Right lobe of liver (tissue), 6 donors: ENCODE data around the gene OSBPL2. TPM values are rescaled to one million over a fixed set of nuclear protein-coding genes. Genes with fewer than 3 reads are reported as not detected.

Experiments
- ATAC-seq, 4 donors: fragments of 200-7000 bp; cut with Tn5 transposase; one replicate each; pipeline ENCODE4 v1.9.1; 2020; ENCODE audit warnings: mild to moderate bottlenecking in 4 of 4, moderate library complexity in 4 of 4
- DNase-seq, 3 donors: peaks; one replicate each; pipeline ENCODE4 v3.0.0-alpha.2; 2020
- H3K27ac ChIP-seq, 3 donors: fragments of 200-600 bp; one replicate each; pipeline ENCODE4 v1.8.0; 2022
- H3K27me3 ChIP-seq, 2 donors: fragments of 200-600 bp; one replicate each; pipeline ENCODE4 v1.8.0; 2022
- H3K36me3 ChIP-seq, 4 donors: fragments of 200-600 bp; sonication (generic) in 1 of 4; one replicate each; pipeline versions ENCODE4 v1.5.1 to v1.8.0; 2017 to 2022; ENCODE audit warnings: control low read depth in 1 of 4
- H3K4me1 ChIP-seq, 4 donors: fragments of 200-600 bp; sonication (generic) in 1 of 4; one replicate each; pipeline versions ENCODE4 v1.5.1 to v1.8.0; 2017 to 2022; ENCODE audit warnings: control low read depth in 1 of 4
- H3K4me3 ChIP-seq, 3 donors: fragments of 200-600 bp; one replicate each; pipeline ENCODE4 v1.8.0; 2022
- H3K9me3 ChIP-seq, 4 donors: fragments of 200-600 bp; sonication (generic) in 1 of 4; one replicate each; pipeline versions ENCODE4 v1.5.1 to v1.8.0; 2017 to 2022; ENCODE audit warnings: control low read depth in 1 of 4
- CTCF ChIP-seq, 4 donors: fragments of 200-600 bp in 3 of 4; fragments of 450-650 bp in 1 of 4; IDR thresholded peaks; one replicate each; pipeline versions ENCODE4 v1.5.1 to v1.8.0; 2016 to 2022; ENCODE audit warnings: antibody characterized with exemption in 4 of 4, mild to moderate bottlenecking in 2 of 4
- POLR2A ChIP-seq: fragments of 450-650 bp; IDR thresholded peaks from one replicate; pipeline ENCODE4 v1.6.1; 2017; ENCODE audit warnings: antibody characterized with exemption, mild to moderate bottlenecking
- WGBS: methylation state at CpG from one replicate; pipeline ENCODE4 v1.1.6; 2018; ENCODE audit warnings: low coverage, low lambda C conversion rate; ENCODE audit not compliant: insufficient coverage; ENCODE audit errors: missing lambda C conversion rate; 5-methylcytosine and 5-hydroxymethylcytosine counted together
- intact Hi-C, 2 donors: fragments of 100-400 bp; cut with DNase I; formaldehyde crosslinking; loops; one replicate each; pipeline versions ENCODE4 v1.11.2 to v1.14.1; 2022
- total RNA-seq, 6 experiments: library from RNA; depleted of rRNA in 2 of 6; stranded (reverse); fragments of >200 nt in 2 of 6; fragmentation: NEBNext Ultra II Directional in 3 of 6; extraction: Animal tissue kit (Norgen Biotek cat#: 25700) in 3 of 6; gene quantifications; one replicate each; pipeline versions ENCODE4 v1.1.0 to v1.2.4, GENCODE V29; 2016 to 2023
- donor health status: DM: no; HTN: yes; CAD: no.
- donor health status: DM: no; HTN: no; CAD: no.
- donor health status: DM: no; HTN: no; CAD: no.
- donor health status: DM: no; HTN: yes; CAD: no.
- donor health status: DM: no; HTN: yes; CAD: no.

OSBPL2 gene
- total RNA-seq, 6 experiments from 2014 or later = 15.6 to 27.8 (median 21.2) TPM

- Histone ChIP-seq H3K36me3 (no peaks in the 10 kb centered on the region), H3K4me1 (peaks cover 0 to 9% (median 0%) of the 10 kb centered on the region in 4 donors), H3K4me3 (no peak overlapping the region), H3K27me3 (peaks cover 0 to 13% of the 10 kb centered on the region in 2 donors), H3K9me3 (no peaks in the 10 kb centered on the region), H3K27ac (no peak overlapping the region)
- ATAC-seq = no peak
- TF ChIP-seq POLR2A (no peak), CTCF (IDR thresholded peaks at IDR 0.05) (no peak)
- 93% methylated on average over 3 of the region's 40 CpGs for WGBS
- DNase-seq = no peak
- intact Hi-C loops = no loop called here
Observed at GRCh38 chr20:62215991-62216635, 22.2 kb upstream of the OSBPL2 start.

DNA sequence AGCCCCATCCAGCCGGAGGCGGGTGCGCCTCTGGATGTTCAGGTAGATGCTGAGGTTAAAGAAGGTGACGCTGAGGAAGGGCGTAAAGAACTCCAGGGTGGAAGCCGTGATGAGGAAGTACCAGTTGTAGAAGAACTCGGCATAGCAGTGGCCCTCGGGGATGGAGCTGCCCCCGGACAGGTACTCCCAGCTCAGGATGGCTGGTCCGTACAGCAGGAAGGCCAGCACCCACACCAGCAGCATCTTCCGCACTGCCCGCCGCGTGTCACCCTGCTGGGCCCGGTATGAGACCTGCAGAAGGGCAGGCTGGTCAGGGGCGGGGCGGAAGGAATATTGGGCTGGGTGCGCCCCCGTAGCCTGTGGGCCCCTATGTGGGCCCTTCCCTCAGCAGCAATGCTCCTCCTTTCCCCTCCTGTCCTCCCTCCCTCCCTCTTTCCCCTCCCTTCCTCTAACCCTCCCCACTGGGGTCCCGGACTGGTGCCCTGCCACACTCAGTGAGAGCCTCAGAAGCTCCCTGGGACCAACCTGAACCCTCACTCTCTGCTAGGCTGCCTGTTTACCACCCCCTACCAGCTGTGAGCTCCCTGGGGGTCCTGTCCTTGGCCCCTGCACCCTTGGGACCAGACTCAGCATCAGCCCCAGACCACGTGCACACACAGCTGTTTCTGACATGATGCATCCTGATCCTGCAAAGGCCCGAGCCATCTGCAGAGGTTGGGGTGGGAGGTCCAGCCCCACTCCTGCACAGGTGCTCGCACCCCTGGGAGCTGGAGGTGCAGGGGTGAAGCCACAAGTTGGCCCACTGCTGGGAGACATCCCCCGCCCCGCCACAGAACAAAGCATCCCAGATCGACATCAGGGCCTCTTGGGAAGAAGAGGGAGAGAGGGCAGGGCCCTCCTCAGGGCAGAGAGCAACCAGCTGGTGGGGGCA, 21.4 kb upstream of the OSBPL2 start:
- no peaks in the 10 kb centered on the region for H3K36me3 ChIP-seq
- H3K27me3 ChIP-seq = peaks cover 0 to 13% of the 10 kb centered on the region in 2 donors
- 18% methylated on average over 2 of the region's 26 CpGs for WGBS
- intact Hi-C loops = no loop called here
- peaks cover 0 to 9% (median 0%) of the 10 kb centered on the region in 4 donors for H3K4me1 ChIP-seq
- no peak overlapping the region for H3K4me3 ChIP-seq
- no peak overlapping the region for H3K27ac ChIP-seq
- DNase-seq (no peak), ATAC-seq (no peak)
- TF ChIP-seq POLR2A = no peak
- no peak for TF ChIP-seq CTCF (IDR thresholded peaks at IDR 0.05)
- H3K9me3 ChIP-seq = no peaks in the 10 kb centered on the region

DNA sequence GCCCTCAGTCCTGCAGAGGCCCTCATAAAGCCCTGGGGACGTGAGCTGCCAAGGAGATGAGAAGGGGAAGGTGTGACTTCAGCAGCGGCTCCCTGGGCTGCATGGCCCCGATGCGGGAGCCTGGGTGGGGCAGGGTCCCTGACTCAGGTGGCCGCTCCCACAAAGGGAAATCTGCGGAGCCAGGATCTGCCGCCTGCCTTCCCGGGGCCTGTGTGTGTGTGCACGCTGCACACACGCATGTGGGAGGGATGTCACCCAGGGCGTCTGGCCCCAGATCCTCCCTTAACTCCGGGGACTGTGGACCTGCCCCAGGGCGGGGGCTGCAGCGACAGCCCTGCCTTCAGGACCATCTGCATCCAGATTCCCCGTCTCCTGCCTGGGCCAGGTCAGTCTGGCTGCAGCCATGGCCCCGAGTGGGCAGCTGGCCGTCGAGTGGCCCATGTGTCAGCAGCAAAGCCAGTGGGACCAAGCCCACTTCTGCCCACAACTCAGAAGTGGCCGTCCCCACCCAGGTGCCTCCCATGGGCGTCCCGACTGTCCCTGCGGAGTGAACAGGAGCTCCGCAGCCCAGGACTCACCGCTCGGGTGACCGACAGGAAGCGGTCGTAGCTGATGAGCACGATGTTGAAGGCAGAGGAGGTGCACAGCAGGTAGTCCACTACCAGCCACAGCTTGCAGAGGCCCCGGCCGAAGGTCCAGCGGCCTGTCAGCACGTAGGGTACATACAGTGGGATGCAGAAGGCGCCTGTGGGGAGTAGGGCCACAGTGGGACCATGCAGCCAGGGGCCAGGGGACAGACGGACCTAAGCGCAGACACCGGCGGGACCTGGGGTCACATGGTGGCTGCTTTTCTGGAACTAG, 20.2 kb upstream of the OSBPL2 start:
- no peak for TF ChIP-seq CTCF (IDR thresholded peaks at IDR 0.05)
- TF ChIP-seq POLR2A = no peak
- intact Hi-C loops = no loop called here
- peaks cover 0 to 9% (median 0%) of the 10 kb centered on the region in 4 donors for H3K4me1 ChIP-seq
- WGBS = 35% methylated on average over 8 of the region's 38 CpGs
- no peak overlapping the region for H3K27ac ChIP-seq
- no peak for ATAC-seq
- no peak overlapping the region for H3K4me3 ChIP-seq
- no peaks in the 10 kb centered on the region for H3K9me3 ChIP-seq
- no peaks in the 10 kb centered on the region for H3K36me3 ChIP-seq
- DNase-seq = no peak
- peaks cover 0 to 13% of the 10 kb centered on the region in 2 donors for H3K27me3 ChIP-seq
